Esophagus muscularis mucosa (tissue), 3 donors: Measurements from ENCODE around the gene EARS2.

Experiments used
- CTCF ChIP-seq, 3 experiments: fragments of 200-600 bp in 2 of 3; fragments of 450-650 bp in 1 of 3; sonication (generic) in 2 of 3; IDR thresholded peaks; one replicate each; pipeline ENCODE4 v1.5.1; 2017 to 2019; ENCODE audit warnings: antibody characterized with exemption in 3 of 3, mild to moderate bottlenecking in 2 of 3, moderate library complexity in 1 of 3
- POLR2A ChIP-seq: fragments of 450-650 bp; IDR thresholded peaks from one replicate; pipeline ENCODE4 v1.6.1; 2017; ENCODE audit warnings: antibody characterized with exemption, moderate library complexity, mild to moderate bottlenecking, low read depth
- POLR2AphosphoS5 ChIP-seq, 2 donors: sonication (generic); formaldehyde crosslinking; IDR thresholded peaks; one replicate each; pipeline ENCODE4 v1.6.1; 2017; ENCODE audit warnings: antibody characterized with exemption in 2 of 2

GRCh38 chr16:23476289-23476688 is 80.9 kb downstream of the EARS2 start:
- TF ChIP-seq CTCF (IDR thresholded peaks at IDR 0.05), result no peak
- TF ChIP-seq POLR2A, result no peak
- no peak for TF ChIP-seq POLR2AphosphoS5 (IDR thresholded peaks at IDR 0.05)
